Posterior vena cava (tissue), 2 donors: Measurements from ENCODE around the gene SLFN11. TPM values are rescaled to one million over a fixed set of nuclear protein-coding genes. Genes with fewer than 3 reads are reported as not detected.
"Not testable (repeated sequence)": the region's sequence is repeated elsewhere in the genome, so short reads cannot be mapped to it uniquely, and the experiment has no call there.

Experiments
- DNase-seq: peaks from one replicate; pipeline ENCODE4 v3.0.0-alpha.2; 2020; ENCODE audit warnings: low spot score
- intact Hi-C, 2 donors: fragments of 100-400 bp; cut with DNase I; formaldehyde crosslinking; loops; one replicate each; pipeline versions ENCODE4 v1.14.1 to v1.14.2; 2022 to 2023
- total RNA-seq, 2 donors: library from RNA; stranded (reverse); fragmentation: NEBNext Ultra II Directional; extraction: Animal tissue kit (Norgen Biotek cat#: 25700); gene quantifications; one replicate each; pipeline ENCODE4 v1.2.1, GENCODE V29; 2021
- donor health status: DM: yes; HTN: yes; CAD: no.
- donor health status: DM: yes; HTN: yes; CAD: no.

Gene SLFN11
- total RNA-seq, 2 donors from 2014 or later = 35.3 to 53.1 TPM

DNA sequence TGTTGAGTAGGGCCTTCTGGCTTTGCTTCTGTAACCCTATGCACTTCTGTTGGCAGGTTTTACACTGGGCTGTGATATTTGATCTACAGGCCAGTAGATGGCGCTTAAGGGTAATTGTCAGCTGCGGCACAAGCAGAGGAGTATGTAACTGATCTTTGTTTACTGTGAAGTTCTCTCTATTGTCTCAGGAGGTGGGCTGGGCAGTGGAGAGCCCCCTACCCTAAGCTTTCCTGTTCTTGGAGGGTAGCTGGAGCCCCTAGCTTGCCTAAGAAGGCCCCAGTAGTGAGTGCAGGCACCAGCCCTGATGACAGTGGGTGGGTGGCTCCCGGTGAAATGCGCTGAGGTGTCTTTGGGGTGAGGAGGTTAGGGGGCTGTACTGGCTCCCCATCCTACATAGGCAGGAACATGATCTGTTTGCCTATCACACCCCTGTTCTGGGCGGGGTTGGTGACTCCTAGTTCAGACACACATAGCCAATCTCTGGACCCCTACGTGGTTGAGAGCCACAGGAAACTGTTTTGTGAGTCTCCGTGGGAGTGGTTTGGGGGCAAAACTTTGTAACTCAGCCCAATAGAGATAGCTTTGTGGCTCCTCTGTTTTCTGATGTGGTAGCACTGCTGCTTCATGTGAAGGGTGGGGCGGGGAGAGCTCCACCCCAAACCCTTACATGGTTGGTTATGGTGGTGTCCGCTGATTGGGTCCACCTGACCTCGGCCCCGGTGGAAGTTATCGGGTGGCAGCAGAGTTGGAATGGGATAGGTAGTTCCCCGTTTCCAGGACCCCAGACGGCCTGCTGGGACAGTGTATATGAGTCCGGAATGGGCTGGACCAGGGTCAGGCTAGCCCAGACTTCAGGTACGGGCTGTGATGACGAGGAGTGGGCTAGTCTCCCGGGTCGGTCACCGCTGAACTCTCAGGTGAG, 60.4 kb downstream of the SLFN11 start:
- DNase-seq = peak; percentile 83
- intact Hi-C loops = loop anchor here (2.0 to 5.0 kb wide), 2 partner anchors 219 to 226 kb away; no protein-coding TSS in a partner anchor

DNA sequence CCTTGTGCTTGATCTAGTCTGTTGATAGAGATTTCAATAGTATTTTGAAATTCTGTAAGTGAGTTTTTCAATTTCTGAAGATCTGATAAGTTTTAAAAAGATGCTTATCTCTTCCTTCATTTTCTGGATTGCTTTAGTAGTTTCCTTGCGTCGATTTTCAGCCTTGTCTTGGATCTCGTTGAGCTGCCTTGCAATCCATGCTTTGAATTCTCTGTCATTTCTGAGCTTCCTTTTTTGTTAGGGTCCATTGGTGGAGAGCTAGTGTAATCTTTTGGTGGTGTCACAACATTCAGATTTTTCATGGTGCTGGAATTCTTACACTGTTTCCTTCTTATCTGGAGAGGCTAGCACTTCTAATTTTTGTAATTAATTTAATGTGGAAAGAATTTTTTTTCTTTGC, 61.1 kb downstream of the SLFN11 start:
- intact Hi-C loops = loop anchor here (2.0 to 5.0 kb wide), 2 partner anchors 220 to 226 kb away; no protein-coding TSS in a partner anchor
- DNase-seq = no peak

DNA sequence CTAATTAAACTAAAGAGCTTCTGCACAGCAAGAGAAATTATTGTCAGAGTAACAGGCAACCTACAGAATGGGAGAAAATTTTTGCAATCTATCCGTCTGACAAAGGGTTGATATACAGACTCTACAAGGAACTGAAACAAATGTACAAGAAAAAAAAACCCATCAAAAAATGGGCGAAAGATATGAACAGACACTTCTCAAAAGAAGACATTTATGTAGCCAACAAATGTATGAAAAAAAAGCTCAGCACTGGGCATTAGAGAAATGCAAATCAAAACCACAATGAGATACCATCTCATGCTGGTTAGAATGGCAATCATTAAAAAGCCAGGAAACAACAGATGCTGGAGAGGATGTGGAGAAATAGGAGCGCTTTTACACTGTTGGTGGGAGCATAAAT, 64.1 kb downstream of the SLFN11 start:
- intact Hi-C loops = not testable (repeated sequence)

More for the DNA sequence above, 64.1 kb downstream of the SLFN11 start:
- DNase-seq = not testable (repeated sequence)

Other genes starting within 250 kb of the SLFN11 start
- gene NLE1, start 231.3 kb downstream of the SLFN11 start, total RNA-seq = 1 to 10 TPM; 8.4 to 9.1 TPM
- not detected for gene UNC45B, start 225.8 kb downstream of the SLFN11 start, total RNA-seq
- not detected for gene SLC35G3, start 179.2 kb downstream of the SLFN11 start, total RNA-seq
- gene SLFN5, start 130.5 kb downstream of the SLFN11 start, total RNA-seq = 10 to 100 TPM; 41.6 to 46.3 TPM
- 10 to 100 TPM; 13.1 to 15.0 TPM for gene SLFN12, start 58.9 kb upstream of the SLFN11 start, total RNA-seq
- gene SLFN13, start 75.1 kb upstream of the SLFN11 start, total RNA-seq = 10 to 100 TPM in 1 of 2 donors, 1 to 10 TPM in 1; 8.8 to 17.9 TPM
- 1 to 10 TPM; 1.4 to 1.6 TPM for gene SLFN12L, start 164.1 kb upstream of the SLFN11 start, total RNA-seq
- not detected for gene SLFN14, start 187.2 kb upstream of the SLFN11 start, total RNA-seq
- 1 to 10 TPM; 3.4 to 3.6 TPM for gene PEX12, start 204.9 kb upstream of the SLFN11 start, total RNA-seq
- 100 to 1,000 TPM; 101 to 105 TPM for gene AP2B1, start 213.7 kb upstream of the SLFN11 start, total RNA-seq